SK-N-SH treated with all-trans-retinoic acid at 6 μM for 48 hours (cell line): Measurements from ENCODE around the gene KLHDC7A.

Experiments
- ATAC-seq: fragments of 200-7000 bp; cut with Tn5 transposase; 3 replicates; pipeline ENCODE4 v1.9.1; 2020; ENCODE audit warnings: mild to moderate bottlenecking, moderate library complexity
- ARNTL ChIP-seq: fragments of 450-650 bp; formaldehyde crosslinking; IDR thresholded peaks from 2 replicates; pipeline ENCODE4 v1.5.0; 2020; ENCODE audit warnings: low read depth, mild to moderate bottlenecking, moderate library complexity, borderline replicate concordance
- BACH2 ChIP-seq: fragments of 250-450 bp; sonication (Bioruptor Pico); IDR thresholded peaks from 2 replicates; pipeline ENCODE4 v1.9.0; 2021; ENCODE audit warnings: mild to moderate bottlenecking, borderline replicate concordance
- CSDC2 ChIP-seq: fragments of 250-450 bp; sonication (Bioruptor Pico); IDR thresholded peaks from 2 replicates; pipeline ENCODE4 v1.5.0; 2020; ENCODE audit warnings: mild to moderate bottlenecking, moderate library complexity
- ESRRG ChIP-seq: fragments of 250-450 bp; sonication (Bioruptor Pico); IDR thresholded peaks from 2 replicates; pipeline ENCODE4 v1.6.1; 2021; ENCODE audit warnings: mild to moderate bottlenecking
- GLIS3 ChIP-seq: fragments of 250-450 bp; sonication (Bioruptor Pico); IDR thresholded peaks from 2 replicates; pipeline ENCODE4 v1.5.0; 2020; ENCODE audit warnings: mild to moderate bottlenecking, moderate library complexity
- POU6F1 ChIP-seq: fragments of 250-450 bp; sonication (Bioruptor Pico); IDR thresholded peaks from 2 replicates; pipeline ENCODE4 v1.8.0; 2021; ENCODE audit warnings: low read depth, mild to moderate bottlenecking, moderate library complexity, borderline replicate concordance
- RARB ChIP-seq: fragments of 250-450 bp; sonication (Bioruptor Pico); IDR thresholded peaks from 2 replicates; pipeline ENCODE4 v1.8.0; 2021; ENCODE audit warnings: mild to moderate bottlenecking, moderate library complexity
- SNAI2 ChIP-seq: fragments of 250-450 bp; sonication (Bioruptor Pico); IDR thresholded peaks from 2 replicates; pipeline ENCODE4 v1.5.0; 2020; ENCODE audit warnings: mild to moderate bottlenecking, moderate library complexity
- TCF4 ChIP-seq: fragments of 250-450 bp; sonication (Bioruptor Pico); IDR thresholded peaks from 2 replicates; pipeline ENCODE4 v1.8.0; 2021; ENCODE audit warnings: mild to moderate bottlenecking, moderate library complexity, borderline replicate concordance
- TOX ChIP-seq: fragments of 250-450 bp; sonication (Bioruptor Pico); IDR thresholded peaks from 2 replicates; pipeline ENCODE4 v1.8.0; 2021; ENCODE audit warnings: mild to moderate bottlenecking, moderate library complexity, borderline replicate concordance
- ZFP30 ChIP-seq: fragments of 450-650 bp; formaldehyde crosslinking; IDR thresholded peaks from 2 replicates; pipeline ENCODE4 v1.5.0; 2022; ENCODE audit warnings: mild to moderate bottlenecking, moderate library complexity
- ZNF565 ChIP-seq: fragments of 450-650 bp; formaldehyde crosslinking; conservative IDR thresholded peaks from 2 replicates; pipeline ENCODE4 v1.5.0; 2020; ENCODE audit warnings: low read depth, mild to moderate bottlenecking, moderate library complexity
- ZNF70 ChIP-seq: fragments of 450-650 bp; formaldehyde crosslinking; IDR thresholded peaks from 2 replicates; pipeline ENCODE4 v1.5.0; 2020; ENCODE audit warnings: mild to moderate bottlenecking, moderate library complexity
- ZNF8 ChIP-seq: fragments of 450-650 bp; formaldehyde crosslinking; IDR thresholded peaks from 2 replicates; pipeline ENCODE4 v1.5.0; 2020; ENCODE audit warnings: mild to moderate bottlenecking, moderate library complexity
- TF ChIP-seq, protein P1 (sequence below): fragments of 250-450 bp; sonication (Bioruptor Pico); IDR thresholded peaks from 2 replicates; pipeline ENCODE4 v1.5.1; 2020; ENCODE audit warnings: low read depth, mild to moderate bottlenecking, moderate library complexity
- TF ChIP-seq, protein P2 (sequence below): fragments of 250-450 bp; sonication (Bioruptor Pico); IDR thresholded peaks from 2 replicates; pipeline ENCODE4 v1.5.0; 2020; ENCODE audit warnings: mild to moderate bottlenecking, moderate library complexity

KLHDC7A gene

GRCh38 chr1:18481190-18481920, 625 bp downstream of the KLHDC7A start:
- TF ChIP-seq, protein P1, sequence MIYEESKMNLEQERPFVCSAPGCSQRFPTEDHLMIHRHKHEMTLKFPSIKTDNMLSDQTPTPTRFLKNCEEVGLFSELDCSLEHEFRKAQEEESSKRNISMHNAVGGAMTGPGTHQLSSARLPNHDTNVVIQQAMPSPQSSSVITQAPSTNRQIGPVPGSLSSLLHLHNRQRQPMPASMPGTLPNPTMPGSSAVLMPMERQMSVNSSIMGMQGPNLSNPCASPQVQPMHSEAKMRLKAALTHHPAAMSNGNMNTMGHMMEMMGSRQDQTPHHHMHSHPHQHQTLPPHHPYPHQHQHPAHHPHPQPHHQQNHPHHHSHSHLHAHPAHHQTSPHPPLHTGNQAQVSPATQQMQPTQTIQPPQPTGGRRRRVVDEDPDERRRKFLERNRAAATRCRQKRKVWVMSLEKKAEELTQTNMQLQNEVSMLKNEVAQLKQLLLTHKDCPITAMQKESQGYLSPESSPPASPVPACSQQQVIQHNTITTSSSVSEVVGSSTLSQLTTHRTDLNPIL: no peak
- TF ChIP-seq CSDC2 (CRISPR knock-in tag) (no peak), POU6F1 (CRISPR knock-in tag) (no peak), ZFP30 (CRISPR knock-in tag) (no peak)
- TF ChIP-seq, all 23 proteins: peak for 0
- ATAC-seq: no peak

- no peak for ATAC-seq
- no peak for TF ChIP-seq CSDC2 (CRISPR knock-in tag)
- TF ChIP-seq TCF4: no peak
- no peak for TF ChIP-seq GLIS3 (CRISPR knock-in tag)
- TF ChIP-seq ESRRG (CRISPR knock-in tag): no peak
- no peak for TF ChIP-seq ZNF8 (CRISPR knock-in tag)
- TF ChIP-seq, protein P1: no peak
- no peak for TF ChIP-seq SNAI2 (CRISPR knock-in tag)
- TF ChIP-seq RARB (CRISPR knock-in tag): no peak
These were observed 1.4 kb downstream of the KLHDC7A start for GRCh38 chr1:18481921-18482701.

DNA sequence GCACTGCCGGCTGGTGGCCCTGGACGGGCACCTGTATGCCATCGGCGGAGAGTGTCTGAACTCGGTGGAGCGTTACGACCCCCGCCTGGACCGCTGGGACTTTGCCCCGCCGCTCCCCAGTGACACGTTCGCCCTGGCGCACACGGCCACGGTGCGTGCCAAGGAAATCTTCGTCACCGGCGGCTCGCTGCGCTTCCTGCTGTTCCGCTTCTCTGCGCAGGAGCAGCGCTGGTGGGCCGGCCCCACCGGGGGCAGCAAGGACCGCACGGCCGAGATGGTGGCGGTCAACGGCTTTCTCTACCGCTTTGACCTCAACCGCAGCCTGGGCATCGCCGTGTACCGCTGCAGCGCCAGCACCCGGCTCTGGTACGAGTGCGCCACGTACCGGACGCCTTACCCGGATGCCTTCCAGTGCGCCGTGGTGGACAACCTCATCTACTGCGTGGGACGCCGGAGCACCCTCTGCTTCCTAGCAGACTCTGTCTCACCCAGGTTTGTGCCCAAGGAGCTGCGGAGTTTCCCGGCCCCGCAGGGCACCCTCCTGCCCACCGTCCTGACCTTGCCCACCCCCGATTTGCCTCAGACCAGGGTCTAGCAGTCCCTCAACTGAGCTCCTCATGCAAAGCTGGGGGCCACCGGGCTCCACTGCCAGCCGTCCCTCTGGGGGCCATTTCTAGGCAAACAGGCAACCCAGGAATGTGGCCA, 2.1 kb downstream of the KLHDC7A start:
- no peak for TF ChIP-seq BACH2 (CRISPR knock-in tag)
- TF ChIP-seq, protein P1: no peak
- no peak for TF ChIP-seq RARB (CRISPR knock-in tag)
- TF ChIP-seq, protein P2, sequence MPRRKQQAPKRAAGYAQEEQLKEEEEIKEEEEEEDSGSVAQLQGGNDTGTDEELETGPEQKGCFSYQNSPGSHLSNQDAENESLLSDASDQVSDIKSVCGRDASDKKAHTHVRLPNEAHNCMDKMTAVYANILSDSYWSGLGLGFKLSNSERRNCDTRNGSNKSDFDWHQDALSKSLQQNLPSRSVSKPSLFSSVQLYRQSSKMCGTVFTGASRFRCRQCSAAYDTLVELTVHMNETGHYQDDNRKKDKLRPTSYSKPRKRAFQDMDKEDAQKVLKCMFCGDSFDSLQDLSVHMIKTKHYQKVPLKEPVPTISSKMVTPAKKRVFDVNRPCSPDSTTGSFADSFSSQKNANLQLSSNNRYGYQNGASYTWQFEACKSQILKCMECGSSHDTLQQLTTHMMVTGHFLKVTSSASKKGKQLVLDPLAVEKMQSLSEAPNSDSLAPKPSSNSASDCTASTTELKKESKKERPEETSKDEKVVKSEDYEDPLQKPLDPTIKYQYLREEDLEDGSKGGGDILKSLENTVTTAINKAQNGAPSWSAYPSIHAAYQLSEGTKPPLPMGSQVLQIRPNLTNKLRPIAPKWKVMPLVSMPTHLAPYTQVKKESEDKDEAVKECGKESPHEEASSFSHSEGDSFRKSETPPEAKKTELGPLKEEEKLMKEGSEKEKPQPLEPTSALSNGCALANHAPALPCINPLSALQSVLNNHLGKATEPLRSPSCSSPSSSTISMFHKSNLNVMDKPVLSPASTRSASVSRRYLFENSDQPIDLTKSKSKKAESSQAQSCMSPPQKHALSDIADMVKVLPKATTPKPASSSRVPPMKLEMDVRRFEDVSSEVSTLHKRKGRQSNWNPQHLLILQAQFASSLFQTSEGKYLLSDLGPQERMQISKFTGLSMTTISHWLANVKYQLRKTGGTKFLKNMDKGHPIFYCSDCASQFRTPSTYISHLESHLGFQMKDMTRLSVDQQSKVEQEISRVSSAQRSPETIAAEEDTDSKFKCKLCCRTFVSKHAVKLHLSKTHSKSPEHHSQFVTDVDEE: no peak
- TF ChIP-seq TOX: no peak
- TF ChIP-seq ARNTL (CRISPR knock-in tag): no peak
- no peak for TF ChIP-seq ZNF70 (CRISPR knock-in tag)
- TF ChIP-seq CSDC2 (CRISPR knock-in tag): no peak
- TF ChIP-seq GLIS3 (CRISPR knock-in tag): no peak
- TF ChIP-seq ZNF565: no peak
- no peak for TF ChIP-seq POU6F1 (CRISPR knock-in tag)
- ATAC-seq: no peak
